Measurements from ENCODE around the gene HAUS3.
"Not testable (repeated sequence)": the region's sequence is repeated elsewhere in the genome, so short reads cannot be mapped to it uniquely, and the experiment has no call there.

The HAUS3 gene

GRCh38 chr4:2220016-2220630 lies 21.8 kb downstream of the HAUS3 start:
- DNase-seq (ENCODE audit: low read depth, low spot score): no peak

GRCh38 chr4:2219233-2219760 lies 22.6 kb downstream of the HAUS3 start:
- no peak for DNase-seq (ENCODE audit: low read depth, low spot score)

GRCh38 chr4:2218436-2218835 lies 23.5 kb downstream of the HAUS3 start:
- DNase-seq (ENCODE audit: low read depth, low spot score): no peak

GRCh38 chr4:2217726-2218125 lies 24.2 kb downstream of the HAUS3 start:
- DNase-seq (ENCODE audit: low read depth, low spot score): no peak

GRCh38 chr4:2212831-2213230 lies 29.1 kb downstream of the HAUS3 start:
- no peak for DNase-seq (ENCODE audit: low read depth, low spot score)

GRCh38 chr4:2202789-2203188 lies 39.1 kb downstream of the HAUS3 start:
- DNase-seq (ENCODE audit: low read depth, low spot score): not testable (repeated sequence)

GRCh38 chr4:2194496-2194895 lies 47.4 kb downstream of the HAUS3 start:
- DNase-seq (ENCODE audit: low read depth, low spot score): no peak

- no peak for DNase-seq (ENCODE audit: low read depth, low spot score)
Observed at GRCh38 chr4:2193326-2193725, 48.6 kb downstream of the HAUS3 start.

- DNase-seq (ENCODE audit: low read depth, low spot score): no peak
Observed at GRCh38 chr4:2186865-2187172, 55.1 kb downstream of the HAUS3 start.

- peak; percentile 48 for DNase-seq (ENCODE audit: low read depth, low spot score)
Observed at GRCh38 chr4:2186133-2186864, 55.6 kb downstream of the HAUS3 start.

GRCh38 chr4:2183394-2183793 lies 58.5 kb downstream of the HAUS3 start:
- DNase-seq (ENCODE audit: low read depth, low spot score): no peak

- DNase-seq (ENCODE audit: low read depth, low spot score): no peak
Observed at GRCh38 chr4:2182994-2183393, 58.9 kb downstream of the HAUS3 start.

- DNase-seq (ENCODE audit: low read depth, low spot score): no peak
Observed at GRCh38 chr4:2180410-2180809, 61.5 kb downstream of the HAUS3 start.

- no peak for DNase-seq (ENCODE audit: low read depth, low spot score)
Observed at GRCh38 chr4:2179717-2180116, 62.2 kb downstream of the HAUS3 start.

- no peak for DNase-seq (ENCODE audit: low read depth, low spot score)
Observed at GRCh38 chr4:2178986-2179385, 62.9 kb downstream of the HAUS3 start.

Measured in iPS DF 19.7 (cell line).